ENCODE data around the gene RHEB.

GRCh38 chr7:151549083-151549482, 29.4 kb upstream of the RHEB start:
- TF ChIP-seq, protein P1, sequence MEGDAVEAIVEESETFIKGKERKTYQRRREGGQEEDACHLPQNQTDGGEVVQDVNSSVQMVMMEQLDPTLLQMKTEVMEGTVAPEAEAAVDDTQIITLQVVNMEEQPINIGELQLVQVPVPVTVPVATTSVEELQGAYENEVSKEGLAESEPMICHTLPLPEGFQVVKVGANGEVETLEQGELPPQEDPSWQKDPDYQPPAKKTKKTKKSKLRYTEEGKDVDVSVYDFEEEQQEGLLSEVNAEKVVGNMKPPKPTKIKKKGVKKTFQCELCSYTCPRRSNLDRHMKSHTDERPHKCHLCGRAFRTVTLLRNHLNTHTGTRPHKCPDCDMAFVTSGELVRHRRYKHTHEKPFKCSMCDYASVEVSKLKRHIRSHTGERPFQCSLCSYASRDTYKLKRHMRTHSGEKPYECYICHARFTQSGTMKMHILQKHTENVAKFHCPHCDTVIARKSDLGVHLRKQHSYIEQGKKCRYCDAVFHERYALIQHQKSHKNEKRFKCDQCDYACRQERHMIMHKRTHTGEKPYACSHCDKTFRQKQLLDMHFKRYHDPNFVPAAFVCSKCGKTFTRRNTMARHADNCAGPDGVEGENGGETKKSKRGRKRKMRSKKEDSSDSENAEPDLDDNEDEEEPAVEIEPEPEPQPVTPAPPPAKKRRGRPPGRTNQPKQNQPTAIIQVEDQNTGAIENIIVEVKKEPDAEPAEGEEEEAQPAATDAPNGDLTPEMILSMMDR (IDR thresholded peaks at IDR 0.05; ENCODE audit: poor library complexity, severe bottlenecking), result no peak
- TF ChIP-seq EP300 (conservative IDR thresholded peaks at IDR 0.05; ENCODE audit: poor library complexity, severe bottlenecking), result no peak
- TF ChIP-seq EZH2 (IDR thresholded peaks at IDR 0.05; ENCODE audit: borderline replicate concordance, insufficient read depth, low read length, poor library complexity, severe bottlenecking), result no peak
- TF ChIP-seq, protein P2, sequence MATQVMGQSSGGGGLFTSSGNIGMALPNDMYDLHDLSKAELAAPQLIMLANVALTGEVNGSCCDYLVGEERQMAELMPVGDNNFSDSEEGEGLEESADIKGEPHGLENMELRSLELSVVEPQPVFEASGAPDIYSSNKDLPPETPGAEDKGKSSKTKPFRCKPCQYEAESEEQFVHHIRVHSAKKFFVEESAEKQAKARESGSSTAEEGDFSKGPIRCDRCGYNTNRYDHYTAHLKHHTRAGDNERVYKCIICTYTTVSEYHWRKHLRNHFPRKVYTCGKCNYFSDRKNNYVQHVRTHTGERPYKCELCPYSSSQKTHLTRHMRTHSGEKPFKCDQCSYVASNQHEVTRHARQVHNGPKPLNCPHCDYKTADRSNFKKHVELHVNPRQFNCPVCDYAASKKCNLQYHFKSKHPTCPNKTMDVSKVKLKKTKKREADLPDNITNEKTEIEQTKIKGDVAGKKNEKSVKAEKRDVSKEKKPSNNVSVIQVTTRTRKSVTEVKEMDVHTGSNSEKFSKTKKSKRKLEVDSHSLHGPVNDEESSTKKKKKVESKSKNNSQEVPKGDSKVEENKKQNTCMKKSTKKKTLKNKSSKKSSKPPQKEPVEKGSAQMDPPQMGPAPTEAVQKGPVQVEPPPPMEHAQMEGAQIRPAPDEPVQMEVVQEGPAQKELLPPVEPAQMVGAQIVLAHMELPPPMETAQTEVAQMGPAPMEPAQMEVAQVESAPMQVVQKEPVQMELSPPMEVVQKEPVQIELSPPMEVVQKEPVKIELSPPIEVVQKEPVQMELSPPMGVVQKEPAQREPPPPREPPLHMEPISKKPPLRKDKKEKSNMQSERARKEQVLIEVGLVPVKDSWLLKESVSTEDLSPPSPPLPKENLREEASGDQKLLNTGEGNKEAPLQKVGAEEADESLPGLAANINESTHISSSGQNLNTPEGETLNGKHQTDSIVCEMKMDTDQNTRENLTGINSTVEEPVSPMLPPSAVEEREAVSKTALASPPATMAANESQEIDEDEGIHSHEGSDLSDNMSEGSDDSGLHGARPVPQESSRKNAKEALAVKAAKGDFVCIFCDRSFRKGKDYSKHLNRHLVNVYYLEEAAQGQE (IDR thresholded peaks at IDR 0.05; ENCODE audit: borderline replicate concordance), result no peak
- TF ChIP-seq MXI1 (conservative IDR thresholded peaks at IDR 0.05; ENCODE audit: poor library complexity, severe bottlenecking), result no peak
- TF ChIP-seq SMC3 (conservative IDR thresholded peaks at IDR 0.05; ENCODE audit: poor library complexity), result no peak
- no peak for TF ChIP-seq POLR2AphosphoS5 (IDR thresholded peaks at IDR 0.05)

All from neural cell (in vitro differentiated cells).